ENCODE results near the gene SDK1. TPM values are rescaled to one million over a fixed set of nuclear protein-coding genes. Genes with fewer than 3 reads are reported as not detected.
"Not testable (repeated sequence)": the region's sequence is repeated elsewhere in the genome, so short reads cannot be mapped to it uniquely, and the experiment has no call there.

SDK1 gene
- total and polyA plus RNA-seq, 2 experiments from 2014 or later, result not detected

GRCh38 chr7:3705258-3705657 lies 404.2 kb downstream of the SDK1 start:
- Histone ChIP-seq H3K27me3 (replicated peaks; ENCODE audit: insufficient read depth) (no peaks in the 10 kb centered on the region), H3K79me2 (ENCODE audit: insufficient read depth) (no peaks in the 10 kb centered on the region), H3K9me3 (ENCODE audit: low read depth) (no peaks in the 10 kb centered on the region), H3K9me2 (ENCODE audit: insufficient read depth) (no peaks in the 10 kb centered on the region), H3K4me2 (ENCODE audit: unreplicated experiment) (no peak overlapping the region), H3K9ac (no peak overlapping the region), H4K20me1 (ENCODE audit: insufficient read depth) (no peaks in the 10 kb centered on the region), H3K36me3 (ENCODE audit: low read depth) (no peaks in the 10 kb centered on the region), H3K4me1 (ENCODE audit: insufficient read depth) (no peaks in the 10 kb centered on the region), H3F3A (ENCODE audit: insufficient read depth) (no peaks in the 10 kb centered on the region), H3K27ac (no peak overlapping the region), H2AFZ (no peak overlapping the region), H3K4me3 (no peak overlapping the region)
- in situ Hi-C loops (cut with MboI), result no loop called here
- DNase-seq, result no peak
- TF ChIP-seq EZH2 (IDR thresholded peaks at IDR 0.05; ENCODE audit: insufficient read depth, poor library complexity, severe bottlenecking) (no peak), EZH2phosphoT487 (IDR thresholded peaks at IDR 0.05; ENCODE audit: insufficient read depth, low read depth) (no peak)
- 20 to 27% methylated on average over 1 of the region's 1 CpG for WGBS, 2 experiments (ENCODE audit: low coverage in 1 of 2, low lambda C conversion rate in 2 of 2, missing lambda C conversion rate in 2 of 2)

- DNase-seq; H3K79me2 ChIP-seq (ENCODE audit: insufficient read depth); in situ Hi-C loops (cut with MboI); H3K4me1 ChIP-seq (ENCODE audit: insufficient read depth); H4K20me1 ChIP-seq (ENCODE audit: insufficient read depth); H3K4me2 ChIP-seq (ENCODE audit: unreplicated experiment); H3K9ac ChIP-seq; H3K36me3 ChIP-seq (ENCODE audit: low read depth); H3F3A ChIP-seq (ENCODE audit: insufficient read depth); H3K27ac ChIP-seq; H3K4me3 ChIP-seq; H3K9me2 ChIP-seq (ENCODE audit: insufficient read depth); H3K27me3 ChIP-seq (replicated peaks; ENCODE audit: insufficient read depth); H2AFZ ChIP-seq; H3K9me3 ChIP-seq (ENCODE audit: low read depth): not testable (repeated sequence)
- 21 to 30% methylated on average over 2 of the region's 2 CpGs for WGBS, 2 experiments (ENCODE audit: low coverage in 1 of 2, low lambda C conversion rate in 2 of 2, missing lambda C conversion rate in 2 of 2)
Measured at GRCh38 chr7:3706091-3706490, 405.0 kb downstream of the SDK1 start.

- Histone ChIP-seq H3K4me3 (no peak overlapping the region), H3K4me2 (ENCODE audit: unreplicated experiment) (no peak overlapping the region), H3K27ac (no peak overlapping the region), H3F3A (ENCODE audit: insufficient read depth) (no peaks in the 10 kb centered on the region), H3K79me2 (ENCODE audit: insufficient read depth) (no peaks in the 10 kb centered on the region), H3K4me1 (ENCODE audit: insufficient read depth) (no peaks in the 10 kb centered on the region), H3K9ac (no peak overlapping the region), H2AFZ (no peak overlapping the region), H3K9me3 (ENCODE audit: low read depth) (no peaks in the 10 kb centered on the region), H4K20me1 (ENCODE audit: insufficient read depth) (no peaks in the 10 kb centered on the region), H3K27me3 (replicated peaks; ENCODE audit: insufficient read depth) (no peaks in the 10 kb centered on the region), H3K9me2 (ENCODE audit: insufficient read depth) (no peaks in the 10 kb centered on the region), H3K36me3 (ENCODE audit: low read depth) (no peaks in the 10 kb centered on the region)
- 2 to 4% methylated on average over 1 of the region's 1 CpG for WGBS, 2 experiments (ENCODE audit: low coverage in 1 of 2, low lambda C conversion rate in 2 of 2, missing lambda C conversion rate in 2 of 2)
- DNase-seq, result no peak
- no peak for TF ChIP-seq EZH2phosphoT487 (IDR thresholded peaks at IDR 0.05; ENCODE audit: insufficient read depth, low read depth)
- no peak for TF ChIP-seq EZH2 (IDR thresholded peaks at IDR 0.05; ENCODE audit: insufficient read depth, poor library complexity, severe bottlenecking)
- in situ Hi-C loops (cut with MboI), result no loop called here
Measured at GRCh38 chr7:3710122-3710521, 409.1 kb downstream of the SDK1 start.

GRCh38 chr7:3710531-3710930 lies 409.5 kb downstream of the SDK1 start:
- 18 to 29% methylated on average over 5 of the region's 5 CpGs for WGBS, 2 experiments (ENCODE audit: low coverage in 1 of 2, low lambda C conversion rate in 2 of 2, missing lambda C conversion rate in 2 of 2)
- TF ChIP-seq EZH2 (IDR thresholded peaks at IDR 0.05; ENCODE audit: insufficient read depth, poor library complexity, severe bottlenecking) (no peak), EZH2phosphoT487 (IDR thresholded peaks at IDR 0.05; ENCODE audit: insufficient read depth, low read depth) (no peak)
- no peak for DNase-seq

GRCh38 chr7:3712841-3713240 lies 411.8 kb downstream of the SDK1 start:
- 38 to 40% methylated on average over 6 of the region's 6 CpGs for WGBS, 2 experiments (ENCODE audit: low coverage in 1 of 2, low lambda C conversion rate in 2 of 2, missing lambda C conversion rate in 2 of 2)

More at GRCh38 chr7:3710531-3710930, 409.5 kb downstream of the SDK1 start:
- in situ Hi-C loops (cut with MboI), result no loop called here
- no peaks in the 10 kb centered on the region for H3K79me2 ChIP-seq (ENCODE audit: insufficient read depth)
- H3K4me2 ChIP-seq (ENCODE audit: unreplicated experiment), result no peak overlapping the region
- no peak overlapping the region for H3K4me3 ChIP-seq
- H3K9me2 ChIP-seq (ENCODE audit: insufficient read depth), result no peaks in the 10 kb centered on the region
- H4K20me1 ChIP-seq (ENCODE audit: insufficient read depth), result no peaks in the 10 kb centered on the region
- no peaks in the 10 kb centered on the region for H3K4me1 ChIP-seq (ENCODE audit: insufficient read depth)
- H3K27ac ChIP-seq, result no peak overlapping the region
- H3K36me3 ChIP-seq (ENCODE audit: low read depth), result no peaks in the 10 kb centered on the region
- H2AFZ ChIP-seq, result no peak overlapping the region
- no peak overlapping the region for H3K9ac ChIP-seq
- H3K9me3 ChIP-seq (ENCODE audit: low read depth), result no peaks in the 10 kb centered on the region
- no peaks in the 10 kb centered on the region for H3F3A ChIP-seq (ENCODE audit: insufficient read depth)
- no peaks in the 10 kb centered on the region for H3K27me3 ChIP-seq (replicated peaks; ENCODE audit: insufficient read depth)

More at GRCh38 chr7:3712841-3713240, 411.8 kb downstream of the SDK1 start:
- in situ Hi-C loops (cut with MboI), result no loop called here
- TF ChIP-seq EZH2 (IDR thresholded peaks at IDR 0.05; ENCODE audit: insufficient read depth, poor library complexity, severe bottlenecking) (no peak), EZH2phosphoT487 (IDR thresholded peaks at IDR 0.05; ENCODE audit: insufficient read depth, low read depth) (no peak)
- Histone ChIP-seq H3K4me3 (no peak overlapping the region), H4K20me1 (ENCODE audit: insufficient read depth) (no peaks in the 10 kb centered on the region), H3K9me2 (ENCODE audit: insufficient read depth) (no peaks in the 10 kb centered on the region), H3K9me3 (ENCODE audit: low read depth) (no peaks in the 10 kb centered on the region), H3K27me3 (replicated peaks; ENCODE audit: insufficient read depth) (no peaks in the 10 kb centered on the region), H3K36me3 (ENCODE audit: low read depth) (no peaks in the 10 kb centered on the region), H3K27ac (no peak overlapping the region), H3K79me2 (ENCODE audit: insufficient read depth) (no peaks in the 10 kb centered on the region), H3K4me2 (ENCODE audit: unreplicated experiment) (no peak overlapping the region), H3F3A (ENCODE audit: insufficient read depth) (no peaks in the 10 kb centered on the region), H2AFZ (no peak overlapping the region), H3K4me1 (ENCODE audit: insufficient read depth) (no peaks in the 10 kb centered on the region), H3K9ac (no peak overlapping the region)
- no peak for DNase-seq

Data from GM23248 (cell line).